Uterine smooth muscle cell (primary cell): ENCODE results near the gene TEX36. TPM values are rescaled to one million over a fixed set of nuclear protein-coding genes. Genes with fewer than 3 reads are reported as not detected.

Source experiments
- total RNA-seq: library from RNA; depleted of rRNA; stranded (reverse); fragments of >200 nt; gene quantifications from 2 replicates; pipeline ENCODE4 v1.2.3, GENCODE V29; 2014

Gene TEX36
- not detected in 2 replicates for total RNA-seq

GRCh38 chr10:125683063-125683462, at the start of gene TEX36:
TSS of gene TEX36 (minus strand) at chr10:125683163. CDS start at chr10:125682989, 174 bp downstream.

GRCh38 chr10:125719173-125720001, 36.4 kb upstream of the TEX36 start, which contains the start of gene EDRF1:
TSS of gene EDRF1 (plus strand) at chr10:125719709. CDS start at chr10:125719808, 99 bp downstream.

Other genes starting within 250 kb of the TEX36 start
- 26.0 and 26.7 TPM in 2 replicates for gene EDRF1, start 36.5 kb upstream of the TEX36 start, total RNA-seq
- under 0.01 TPM in 1 of 2 replicates, not detected in the other for gene MMP21, start 92.7 kb upstream of the TEX36 start, total RNA-seq
- gene UROS, start 140.1 kb upstream of the TEX36 start, total RNA-seq, result 60.9 and 69.7 TPM in 2 replicates
- 52.5 and 78.0 TPM in 2 replicates for gene BCCIP, start 140.4 kb upstream of the TEX36 start, total RNA-seq
- 44.0 and 45.6 TPM in 2 replicates for gene DHX32, start 198.1 kb upstream of the TEX36 start, total RNA-seq
- gene FANK1, start 213.4 kb upstream of the TEX36 start, total RNA-seq, result 2.2 and 3.7 TPM in 2 replicates